ENCODE results near the gene SLC12A8. TPM values are rescaled to one million over a fixed set of nuclear protein-coding genes. Genes with fewer than 3 reads are reported as not detected.

Gene SLC12A8
- total RNA-seq, 2 experiments from 2014 or later: 0.36 to 0.38 TPM

GRCh38 chr3:125140818-125141595, 71.5 kb downstream of the SLC12A8 start:
- Mint-ChIP-seq H3K4me1 (ENCODE audit: low read depth) (peaks cover 45% of the 10 kb centered on the region), H3K36me3 (ENCODE audit: low read depth) (no peaks in the 10 kb centered on the region), H3K27me3 (no peaks in the 10 kb centered on the region), H3K4me3 (peak overlapping the region; percentile 80), H3K27ac (peak overlapping the region; percentile 16), H3K9me3 (no peaks in the 10 kb centered on the region)
- ATAC-seq (ENCODE audit: poor library complexity) (no peak), DNase-seq (peak in 1 of 14 experiments; percentile 27)
- ChIA-PET POLR2A (interaction anchor here (1.0 to 2.6 kb wide), 4 partner anchors 80 to 89 kb away, joined by 3 to 14 read pairs (median 4); partner anchors contain the start of gene HEG1), CTCF (interaction anchor here (0.6 to 1.3 kb wide), 2 partner anchors 138 to 219 kb away, joined by 3 read pairs; no protein-coding TSS in a partner anchor)
- peak overlapping the region; percentile 53 for H3K4me3 ChIP-seq (ENCODE audit: low read length)
- no peak overlapping the region for H3K27ac ChIP-seq (ENCODE audit: low read depth in 1 of 2, low read length in 2 of 2)
- no peak for TF ChIP-seq CTCF (IDR thresholded peaks at IDR 0.05)
- H3K9me3 ChIP-seq (ENCODE audit: control insufficient read depth in 1 of 2, insufficient read depth in 1 of 2, low read length in 2 of 2): no peaks in the 10 kb centered on the region
- H3K27me3 ChIP-seq (ENCODE audit: control insufficient read depth in 1 of 2, insufficient read depth in 2 of 2, low read length in 2 of 2): no peaks in the 10 kb centered on the region
- no peaks in the 10 kb centered on the region for H3K36me3 ChIP-seq (ENCODE audit: insufficient read depth, low read length)
- intact Hi-C loops (cut with DNase I, micrococcal nuclease): loop anchor here (5.0 kb wide), 3 partner anchors 84 to 236 kb away; partner anchors contain the start of genes HEG1 (in 1 of the 2) and ZNF148 (in 1 of the 2)
- peaks cover 40% of the 10 kb centered on the region for H3K4me1 ChIP-seq (ENCODE audit: insufficient read depth, low read length)

- H3K27ac Mint-ChIP-seq: peak overlapping the region; percentile 16
Measured at GRCh38 chr3:125140011-125140817, 72.3 kb downstream of the SLC12A8 start.

More at GRCh38 chr3:125140011-125140817, 72.3 kb downstream of the SLC12A8 start:
- ChIA-PET CTCF (interaction anchor here (0.6 kb wide), 1 partner anchor 218 kb away, joined by 3 read pairs; no protein-coding TSS in a partner anchor), POLR2A (interaction anchor here (1.0 to 2.6 kb wide), 3 partner anchors 85 to 88 kb away, joined by 3 to 14 read pairs (median 4); partner anchors contain the start of gene HEG1)
- H3K36me3 Mint-ChIP-seq (ENCODE audit: low read depth): no peaks in the 10 kb centered on the region
- H3K27me3 ChIP-seq (ENCODE audit: control insufficient read depth in 1 of 2, insufficient read depth in 2 of 2, low read length in 2 of 2): no peaks in the 10 kb centered on the region
- H3K27ac ChIP-seq (ENCODE audit: low read depth in 1 of 2, low read length in 2 of 2): no peak overlapping the region
- H3K36me3 ChIP-seq (ENCODE audit: insufficient read depth, low read length): no peaks in the 10 kb centered on the region
- no peaks in the 10 kb centered on the region for H3K9me3 ChIP-seq (ENCODE audit: control insufficient read depth in 1 of 2, insufficient read depth in 1 of 2, low read length in 2 of 2)
- H3K4me1 Mint-ChIP-seq (ENCODE audit: low read depth): peaks cover 50% of the 10 kb centered on the region
- peaks cover 40% of the 10 kb centered on the region for H3K4me1 ChIP-seq (ENCODE audit: insufficient read depth, low read length)
- DNase-seq (no peak), ATAC-seq (ENCODE audit: poor library complexity) (no peak)
- TF ChIP-seq CTCF (IDR thresholded peaks at IDR 0.05): no peak
- intact Hi-C loops (cut with DNase I, micrococcal nuclease): loop anchor here (5.0 kb wide), 3 partner anchors 83 to 237 kb away; partner anchors contain the start of genes HEG1 (in 1 of the 2) and ZNF148 (in 1 of the 2)
- H3K27me3 Mint-ChIP-seq: no peaks in the 10 kb centered on the region
- no peaks in the 10 kb centered on the region for H3K9me3 Mint-ChIP-seq
- H3K4me3 Mint-ChIP-seq: peak overlapping the region; percentile 13
- no peak overlapping the region for H3K4me3 ChIP-seq (ENCODE audit: low read length)

All from CD4-positive, alpha-beta T cell (primary cell).